ENCODE measurements around the gene THSD7A.

THSD7A gene

GRCh38 chr7:11747715-11748485, 84.1 kb downstream of the THSD7A start:
- Histone ChIP-seq H3K4me1 (ENCODE audit: low read length) (peaks cover 6% of the 10 kb centered on the region), H4K20me1 (ENCODE audit: insufficient read depth, low read length) (no peaks in the 10 kb centered on the region), H3K27me3 (ENCODE audit: low read depth, low read length) (no peaks in the 10 kb centered on the region), H2AFZ (ENCODE audit: low read depth, low read length) (no peak overlapping the region), H3K4me2 (ENCODE audit: low read length) (no peak overlapping the region), H3K79me2 (ENCODE audit: low read length) (no peaks in the 10 kb centered on the region), H3K9me3 (ENCODE audit: insufficient read depth, low read length) (no peaks in the 10 kb centered on the region), H3K9ac (ENCODE audit: low read length) (no peak overlapping the region), H3K27ac (ENCODE audit: low read length) (no peak overlapping the region), H3K36me3 (replicated peaks; ENCODE audit: low read depth, low read length) (no peaks in the 10 kb centered on the region), H3K4me3 (ENCODE audit: low read length) (no peak overlapping the region)
- no peak for TF ChIP-seq CTCF (IDR thresholded peaks at IDR 0.05; ENCODE audit: low read depth, low read length)

- no peak overlapping the region for H3K4me2 ChIP-seq (ENCODE audit: low read length)
- no peaks in the 10 kb centered on the region for H3K27me3 ChIP-seq (ENCODE audit: low read depth, low read length)
- TF ChIP-seq CTCF (IDR thresholded peaks at IDR 0.05; ENCODE audit: low read depth, low read length) (no peak), EZH2phosphoT487 (IDR thresholded peaks at IDR 0.05; ENCODE audit: low read depth) (no peak)
- H3K27ac ChIP-seq (ENCODE audit: low read length), result no peak overlapping the region
- no peaks in the 10 kb centered on the region for H4K20me1 ChIP-seq (ENCODE audit: insufficient read depth, low read length)
- H3K79me2 ChIP-seq (ENCODE audit: low read length), result no peaks in the 10 kb centered on the region
- H3K36me3 ChIP-seq (replicated peaks; ENCODE audit: low read depth, low read length), result no peaks in the 10 kb centered on the region
- no peaks in the 10 kb centered on the region for H3K9me3 ChIP-seq (ENCODE audit: insufficient read depth, low read length)
- H3K4me3 ChIP-seq (ENCODE audit: low read length), result no peak overlapping the region
- H3K4me1 ChIP-seq (ENCODE audit: low read length), result peaks cover 6% of the 10 kb centered on the region
- no peak overlapping the region for H3K9ac ChIP-seq (ENCODE audit: low read length)
- H2AFZ ChIP-seq (ENCODE audit: low read depth, low read length), result no peak overlapping the region
Measured at GRCh38 chr7:11746591-11746990, 85.4 kb downstream of the THSD7A start.

- Histone ChIP-seq H3K4me2 (ENCODE audit: low read length) (no peak overlapping the region), H3K4me3 (ENCODE audit: low read length) (no peak overlapping the region), H3K9ac (ENCODE audit: low read length) (no peak overlapping the region), H3K9me3 (ENCODE audit: insufficient read depth, low read length) (no peaks in the 10 kb centered on the region), H3K79me2 (ENCODE audit: low read length) (no peaks in the 10 kb centered on the region), H3K4me1 (ENCODE audit: low read length) (no peaks in the 10 kb centered on the region), H3K27ac (ENCODE audit: low read length) (no peak overlapping the region), H2AFZ (ENCODE audit: low read depth, low read length) (no peak overlapping the region), H3K27me3 (ENCODE audit: low read depth, low read length) (no peaks in the 10 kb centered on the region), H4K20me1 (ENCODE audit: insufficient read depth, low read length) (no peaks in the 10 kb centered on the region), H3K36me3 (replicated peaks; ENCODE audit: low read depth, low read length) (no peaks in the 10 kb centered on the region)
- TF ChIP-seq EZH2phosphoT487 (IDR thresholded peaks at IDR 0.05; ENCODE audit: low read depth), result no peak
- no peak for TF ChIP-seq CTCF (IDR thresholded peaks at IDR 0.05; ENCODE audit: low read depth, low read length)
Measured at GRCh38 chr7:11743548-11743947, 88.5 kb downstream of the THSD7A start.

GRCh38 chr7:11743016-11743415, 89.0 kb downstream of the THSD7A start:
- Histone ChIP-seq H3K36me3 (replicated peaks; ENCODE audit: low read depth, low read length) (no peaks in the 10 kb centered on the region), H3K4me2 (ENCODE audit: low read length) (no peak overlapping the region), H3K4me1 (ENCODE audit: low read length) (no peaks in the 10 kb centered on the region), H2AFZ (ENCODE audit: low read depth, low read length) (no peak overlapping the region), H4K20me1 (ENCODE audit: insufficient read depth, low read length) (no peaks in the 10 kb centered on the region), H3K9ac (ENCODE audit: low read length) (no peak overlapping the region), H3K9me3 (ENCODE audit: insufficient read depth, low read length) (no peaks in the 10 kb centered on the region), H3K79me2 (ENCODE audit: low read length) (no peaks in the 10 kb centered on the region), H3K4me3 (ENCODE audit: low read length) (no peak overlapping the region), H3K27me3 (ENCODE audit: low read depth, low read length) (no peaks in the 10 kb centered on the region), H3K27ac (ENCODE audit: low read length) (no peak overlapping the region)
- no peak for TF ChIP-seq CTCF (IDR thresholded peaks at IDR 0.05; ENCODE audit: low read depth, low read length)
- TF ChIP-seq EZH2phosphoT487 (IDR thresholded peaks at IDR 0.05; ENCODE audit: low read depth), result no peak
